HAP-1 (cell line): ENCODE measurements around the gene ALX3.

Experiments
- DNase-seq, 2 experiments: peaks; one replicate each; pipeline ENCODE4 v3.0.0-alpha.2; 2016 to 2020; ENCODE audit warnings: low spot score in 2 of 2
- H3K27me3 ChIP-seq: fragments of 250-450 bp; sonication (Bioruptor Pico); 2 replicates; pipeline ENCODE4 v1.5.1; 2020; ENCODE audit warnings: low read depth, mild to moderate bottlenecking, moderate library complexity
- H3K36me3 ChIP-seq: fragments of 250-450 bp; sonication (Bioruptor Pico); replicated peaks from 2 replicates; pipeline ENCODE4 v1.5.1; 2020; ENCODE audit warnings: mild to moderate bottlenecking
- H3K4me1 ChIP-seq: fragments of 250-450 bp; sonication (Bioruptor Pico); 2 replicates; pipeline ENCODE4 v1.5.1; 2020; ENCODE audit warnings: mild to moderate bottlenecking
- H3K4me3 ChIP-seq: fragments of 250-450 bp; sonication (Bioruptor Pico); 2 replicates; pipeline ENCODE4 v1.5.1; 2020; ENCODE audit warnings: mild to moderate bottlenecking, moderate library complexity
- H3K9me3 ChIP-seq: fragments of 250-450 bp; sonication (Bioruptor Pico); 2 replicates; pipeline ENCODE4 v1.5.1; 2020; ENCODE audit warnings: mild to moderate bottlenecking, moderate library complexity
- in situ Hi-C: fragments of 300-500 bp; cut with MboI; formaldehyde crosslinking; loops from 3 replicates; pipeline ENCODE4 v1.14.3; 2020; ENCODE audit warnings: low sequenced_read_pairs, inconsistent platforms, mixed read lengths

ALX3 gene

DNA sequence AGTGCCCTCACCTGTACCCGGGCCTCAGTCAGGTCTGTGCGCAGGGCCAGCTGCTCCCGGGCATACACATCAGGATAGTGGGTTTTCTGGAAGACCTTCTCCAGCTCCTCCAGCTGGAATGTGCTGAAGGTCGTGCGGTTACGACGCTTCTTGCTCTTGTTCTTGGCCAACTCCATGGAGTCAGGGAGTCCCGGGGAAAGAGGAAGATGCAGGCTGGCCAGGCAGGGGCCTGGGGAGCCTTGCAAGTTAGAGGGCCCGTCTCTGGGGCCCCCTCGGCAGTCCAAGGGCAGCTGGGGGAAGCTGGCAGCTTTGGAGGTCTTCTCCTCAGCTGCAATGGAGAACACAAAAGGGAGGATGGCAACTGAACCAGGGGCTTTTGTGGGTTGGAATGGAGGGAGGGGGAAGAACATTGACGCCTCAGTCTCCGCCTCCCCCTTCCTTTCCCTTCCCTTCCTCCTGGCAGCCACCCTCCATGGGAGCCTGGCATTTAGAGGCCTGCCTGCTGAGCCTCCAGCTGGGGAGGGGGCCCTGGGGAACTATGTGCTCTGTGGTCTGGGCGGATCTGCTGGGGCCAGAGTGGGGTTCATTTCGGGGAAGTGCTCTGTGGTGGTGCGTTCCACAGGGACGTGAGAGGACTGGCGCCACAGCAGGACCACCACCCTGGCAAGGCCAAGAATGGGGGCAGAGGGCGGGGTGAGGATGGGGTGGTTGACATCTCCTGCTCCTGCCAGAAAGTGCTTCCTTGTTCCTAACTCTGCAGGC is 5.7 kb downstream of the ALX3 start:
- H3K9me3 ChIP-seq = no peaks in the 10 kb centered on the region
- no peak for DNase-seq
- in situ Hi-C loops = no loop called here
- H3K36me3 ChIP-seq = peaks cover 7% of the 10 kb centered on the region; the same call in 1 of the 2 replicates
- no peak overlapping the region for H3K4me3 ChIP-seq
- H3K27me3 ChIP-seq = peaks cover 31% of the 10 kb centered on the region
- no peaks in the 10 kb centered on the region for H3K4me1 ChIP-seq

DNA sequence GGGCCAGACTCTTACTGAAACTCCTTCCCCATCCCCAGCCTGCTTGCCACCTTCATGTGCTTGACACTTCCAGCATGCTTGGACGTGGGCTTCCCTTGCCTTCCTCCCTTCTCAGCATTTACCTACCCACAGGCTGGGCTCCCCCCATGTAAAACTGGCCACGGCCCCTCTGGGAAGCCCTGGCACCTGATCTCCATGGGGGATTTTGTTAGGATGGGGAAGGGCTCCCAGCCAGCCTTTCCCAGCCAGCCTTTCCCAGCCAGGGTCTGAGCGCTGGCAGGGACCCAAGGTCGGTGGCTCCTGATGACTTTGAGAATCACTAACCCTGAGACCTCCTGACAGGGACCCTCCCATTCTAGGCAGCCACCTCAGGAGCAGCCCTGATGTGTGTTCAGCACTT is 6.7 kb downstream of the ALX3 start:
- peaks cover 21% of the 10 kb centered on the region for H3K27me3 ChIP-seq
- in situ Hi-C loops = no loop called here
- H3K4me1 ChIP-seq = no peaks in the 10 kb centered on the region
- H3K4me3 ChIP-seq = no peak overlapping the region
- peaks cover 7% of the 10 kb centered on the region for H3K36me3 ChIP-seq
- no peaks in the 10 kb centered on the region for H3K9me3 ChIP-seq
- DNase-seq = no peak

DNA sequence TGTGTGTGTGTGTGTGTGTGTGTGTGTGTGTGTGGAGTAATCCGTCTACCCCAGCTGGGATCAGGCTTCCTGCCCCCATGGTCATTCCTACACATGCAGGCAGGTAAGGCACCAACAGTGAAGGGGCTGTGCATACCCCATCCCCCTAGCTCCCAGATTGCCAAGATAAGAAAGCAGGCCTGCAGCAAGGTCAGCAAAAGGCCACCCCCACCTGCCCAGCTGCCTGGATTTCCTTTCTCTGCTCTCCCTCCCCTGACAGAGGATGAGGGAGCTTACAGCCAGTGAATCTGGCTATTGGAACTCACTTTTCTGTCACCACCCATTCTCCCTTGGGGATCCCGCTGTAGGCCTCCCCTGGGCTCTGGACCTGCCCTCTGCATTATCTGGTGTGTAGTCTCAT is 7.9 kb downstream of the ALX3 start:
- Histone ChIP-seq H3K4me3 (no peak overlapping the region), H3K9me3 (no peaks in the 10 kb centered on the region), H3K36me3 (peaks cover 12% of the 10 kb centered on the region), H3K27me3 (peaks cover 10% of the 10 kb centered on the region), H3K4me1 (no peaks in the 10 kb centered on the region)
- in situ Hi-C loops = no loop called here
- no peak for DNase-seq

DNA sequence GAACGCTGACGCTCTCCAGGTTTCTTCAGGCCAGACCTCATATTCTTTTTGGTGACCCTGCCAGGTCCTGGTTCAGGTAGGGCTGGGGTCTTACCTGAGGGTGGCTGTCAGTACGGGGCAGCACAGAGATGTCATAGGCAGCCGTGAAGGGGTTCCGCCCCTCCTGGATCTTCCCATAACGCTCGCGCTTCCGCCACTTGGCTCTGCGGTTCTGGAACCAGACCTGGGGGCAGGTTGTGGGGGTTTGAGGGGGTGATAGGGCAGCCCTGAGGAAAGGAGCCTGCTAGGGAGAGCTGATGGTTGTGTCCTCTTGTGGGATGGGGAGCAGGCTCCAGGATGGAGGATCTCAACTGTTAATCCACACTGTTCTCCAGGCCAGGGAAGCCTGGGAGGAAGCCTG is 9.1 kb downstream of the ALX3 start:
- Histone ChIP-seq H3K4me3 (no peak overlapping the region), H3K36me3 (peaks cover 25% of the 10 kb centered on the region), H3K4me1 (no peaks in the 10 kb centered on the region), H3K9me3 (no peaks in the 10 kb centered on the region), H3K27me3 (no peaks in the 10 kb centered on the region)
- DNase-seq = no peak
- in situ Hi-C loops = no loop called here

DNA sequence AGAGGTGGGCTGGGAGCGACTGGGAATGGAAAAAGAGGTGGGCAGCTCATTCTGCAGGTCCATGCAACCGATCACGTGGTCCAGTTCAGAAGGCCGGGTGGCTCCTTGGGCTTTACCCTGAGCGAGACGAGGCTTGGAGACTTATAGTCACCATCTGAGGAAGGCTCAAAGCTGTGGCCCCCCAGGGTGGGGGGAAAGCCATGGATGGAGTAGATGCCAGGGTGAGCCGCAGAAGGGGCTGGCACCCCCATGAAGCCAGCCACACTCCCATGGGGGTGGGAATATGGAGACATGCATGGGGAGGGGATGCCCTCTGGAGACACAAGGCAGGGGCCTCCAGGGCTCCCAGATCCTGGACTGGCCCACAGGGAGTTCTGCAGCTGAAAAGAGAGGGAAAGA is 9.8 kb downstream of the ALX3 start:
- H3K27me3 ChIP-seq = no peaks in the 10 kb centered on the region
- no peaks in the 10 kb centered on the region for H3K4me1 ChIP-seq
- peaks cover 32% of the 10 kb centered on the region for H3K36me3 ChIP-seq
- no peak overlapping the region for H3K4me3 ChIP-seq
- no peaks in the 10 kb centered on the region for H3K9me3 ChIP-seq
- no peak for DNase-seq
- in situ Hi-C loops = no loop called here

DNA sequence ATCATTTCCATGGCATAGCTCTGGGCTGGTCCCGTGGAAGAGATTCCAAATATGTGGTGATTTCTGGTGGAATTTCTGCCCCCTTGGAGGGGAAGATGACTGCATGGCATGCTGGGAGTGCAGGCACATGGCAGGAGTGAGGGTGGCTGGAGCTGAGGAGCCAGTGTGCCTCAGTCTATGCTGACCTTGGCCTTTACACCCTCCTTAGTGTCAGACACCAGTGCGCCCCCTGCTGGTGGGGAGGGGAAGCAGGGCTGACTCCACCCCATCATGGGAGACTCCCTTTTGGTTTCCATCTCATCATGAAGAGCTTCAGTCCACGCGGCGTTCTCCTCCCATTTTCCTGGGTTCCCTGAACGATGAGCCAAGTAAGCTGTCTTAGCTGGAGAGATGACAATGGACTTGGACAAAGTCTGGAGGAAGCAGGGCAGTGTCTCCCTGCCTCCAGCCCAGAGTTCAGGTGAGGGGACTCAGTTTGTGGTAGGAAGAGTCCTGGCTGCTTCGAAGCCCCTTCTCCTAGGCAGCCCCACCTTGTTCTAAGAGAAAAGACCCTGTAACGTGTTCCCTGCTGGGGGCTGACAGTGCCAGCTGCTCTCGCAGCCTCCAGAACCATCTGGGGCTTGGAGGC is 10.3 kb downstream of the ALX3 start:
- no peak overlapping the region for H3K4me3 ChIP-seq
- no peaks in the 10 kb centered on the region for H3K9me3 ChIP-seq
- H3K36me3 ChIP-seq = peaks cover 37% of the 10 kb centered on the region
- peak in 1 of 2 experiments; percentile 78 for DNase-seq
- H3K4me1 ChIP-seq = no peaks in the 10 kb centered on the region
- H3K27me3 ChIP-seq = no peaks in the 10 kb centered on the region
- in situ Hi-C loops = no loop called here

DNA sequence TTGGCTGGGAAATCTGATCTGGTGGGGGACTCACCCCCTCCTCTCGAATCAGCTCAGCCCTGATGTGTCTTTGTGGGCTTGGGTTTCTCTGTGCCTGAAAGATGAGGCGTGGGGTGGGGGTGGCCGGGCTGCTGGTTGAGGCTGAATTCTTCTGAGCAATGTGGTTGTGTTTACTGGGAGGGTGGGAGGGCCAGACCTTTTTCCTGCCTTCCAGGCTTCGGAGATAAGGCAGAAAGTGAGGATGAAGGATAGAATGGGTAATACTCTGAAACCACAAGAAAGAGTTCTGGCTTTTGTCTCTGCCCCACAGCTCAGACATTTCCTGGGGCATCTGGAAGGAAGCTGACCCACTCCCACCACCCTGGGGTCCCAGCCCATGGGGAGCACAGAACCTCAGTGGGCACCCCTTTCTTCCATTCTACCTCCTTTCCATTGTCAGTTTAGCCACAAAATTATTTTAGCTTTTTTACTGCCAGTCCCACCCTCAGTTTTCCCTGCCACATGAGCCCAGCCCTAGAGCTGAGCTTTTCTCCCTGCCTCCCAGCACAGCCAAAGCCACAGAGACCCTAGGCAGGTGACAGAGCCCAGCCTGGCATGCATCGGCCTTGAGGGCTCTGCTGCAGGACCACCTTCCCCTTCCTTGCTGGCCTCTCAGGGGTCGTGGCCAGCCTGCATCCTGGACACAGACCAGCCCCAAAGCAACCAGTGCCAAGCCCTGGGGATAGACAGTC is 11.2 kb downstream of the ALX3 start:
- H3K27me3 ChIP-seq = no peaks in the 10 kb centered on the region
- H3K36me3 ChIP-seq = peaks cover 46% of the 10 kb centered on the region
- DNase-seq = no peak
- in situ Hi-C loops = no loop called here
- no peaks in the 10 kb centered on the region for H3K9me3 ChIP-seq
- no peaks in the 10 kb centered on the region for H3K4me1 ChIP-seq
- no peak overlapping the region for H3K4me3 ChIP-seq

DNA sequence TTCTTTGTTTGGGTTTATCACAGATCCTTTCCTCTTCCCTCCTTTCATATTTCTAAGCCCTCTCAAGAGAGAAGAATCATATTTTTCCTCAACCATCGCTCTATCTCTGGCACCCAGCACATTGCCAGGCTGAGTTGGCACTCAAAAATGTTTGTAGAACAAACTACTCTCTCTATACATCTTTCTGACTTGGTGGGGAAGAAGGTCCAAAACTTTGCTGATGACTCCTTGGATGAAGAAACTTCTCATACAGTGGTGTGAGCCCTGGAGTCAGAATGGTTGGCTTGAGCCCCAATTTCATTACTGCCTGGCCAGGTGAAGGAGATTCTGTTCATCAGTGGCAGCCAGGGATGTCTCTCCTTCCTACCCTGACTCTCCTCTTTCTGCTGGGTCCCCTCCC is 11.9 kb downstream of the ALX3 start:
- Histone ChIP-seq H3K36me3 (peaks cover 53% of the 10 kb centered on the region), H3K27me3 (no peaks in the 10 kb centered on the region), H3K4me1 (no peaks in the 10 kb centered on the region), H3K4me3 (no peak overlapping the region), H3K9me3 (no peaks in the 10 kb centered on the region)
- DNase-seq = no peak
- in situ Hi-C loops = no loop called here

DNA sequence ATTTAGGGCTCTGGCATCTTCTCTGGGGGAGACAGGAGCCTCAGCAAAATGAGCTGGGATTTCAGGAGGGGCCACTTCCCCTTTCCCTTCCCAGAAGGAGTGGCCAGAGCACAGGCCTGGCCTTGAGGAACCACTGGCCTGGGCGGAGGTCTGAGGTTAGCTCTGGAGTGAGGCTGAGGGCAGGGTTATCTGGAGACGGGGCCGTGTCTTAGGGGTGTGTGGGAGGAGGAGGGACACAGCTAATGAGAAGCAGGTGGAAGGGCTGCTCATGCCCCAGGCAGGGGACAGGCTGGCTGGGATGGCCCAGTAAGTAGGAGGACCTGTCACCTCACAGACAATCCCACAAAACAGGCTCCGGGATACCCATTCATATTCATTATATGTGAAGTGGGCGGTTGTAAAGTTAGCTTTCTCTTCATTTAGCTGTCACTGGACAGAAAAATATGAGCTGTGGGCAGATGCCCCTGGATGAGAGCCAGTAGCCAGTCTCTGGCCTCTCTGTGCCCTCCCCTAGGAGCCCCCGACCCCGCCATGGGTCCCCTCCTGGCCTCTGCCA is 12.4 kb downstream of the ALX3 start:
- H3K4me3 ChIP-seq = no peak overlapping the region
- H3K9me3 ChIP-seq = no peaks in the 10 kb centered on the region
- no peaks in the 10 kb centered on the region for H3K27me3 ChIP-seq
- peaks cover 58% of the 10 kb centered on the region for H3K36me3 ChIP-seq
- peak in 1 of 2 experiments; percentile 33 for DNase-seq
- in situ Hi-C loops = no loop called here
- no peaks in the 10 kb centered on the region for H3K4me1 ChIP-seq

DNA sequence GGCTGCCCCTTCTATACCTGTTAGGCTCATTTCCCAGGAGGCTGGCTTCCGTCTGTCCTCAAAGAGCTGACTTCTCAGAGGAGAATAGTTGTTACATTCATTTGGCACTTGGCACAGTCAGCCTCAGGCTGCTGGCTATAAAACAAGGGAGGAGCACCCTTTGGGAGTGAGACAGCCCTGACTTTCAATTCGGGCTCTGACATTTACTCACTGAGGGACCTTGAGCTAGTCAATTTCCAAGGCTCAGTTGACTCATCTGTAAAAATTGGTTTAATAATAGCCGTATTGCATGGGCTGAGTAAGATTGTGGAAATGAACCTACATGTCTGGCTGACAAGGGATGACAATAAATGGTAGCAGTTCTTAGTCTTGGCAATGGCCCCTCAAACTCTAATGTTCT is 13.7 kb downstream of the ALX3 start:
- H3K36me3 ChIP-seq = peaks cover 67% of the 10 kb centered on the region
- H3K4me3 ChIP-seq = no peak overlapping the region
- DNase-seq = no peak
- H3K9me3 ChIP-seq = no peaks in the 10 kb centered on the region
- no peaks in the 10 kb centered on the region for H3K27me3 ChIP-seq
- in situ Hi-C loops = no loop called here
- no peaks in the 10 kb centered on the region for H3K4me1 ChIP-seq

DNA sequence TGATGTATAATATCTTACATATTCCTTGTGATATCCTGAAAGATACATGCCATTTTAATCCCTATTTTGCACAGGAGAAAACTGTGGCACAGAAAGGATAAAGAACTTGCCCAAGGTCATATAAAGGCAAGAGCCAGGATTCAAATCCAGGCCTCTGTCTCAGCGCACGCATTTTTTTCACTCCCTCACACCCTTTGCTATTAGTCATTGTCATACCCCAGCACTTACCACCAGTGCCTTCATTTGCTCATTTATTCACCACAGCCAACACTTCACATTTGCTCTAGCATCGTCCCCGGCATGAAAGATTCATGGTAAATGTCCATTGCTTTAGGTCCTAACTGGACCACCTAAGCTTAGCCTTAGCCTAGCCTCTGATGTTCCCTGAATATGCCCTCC is 14.2 kb downstream of the ALX3 start:
- H3K27me3 ChIP-seq = no peaks in the 10 kb centered on the region
- in situ Hi-C loops = no loop called here
- H3K9me3 ChIP-seq = no peaks in the 10 kb centered on the region
- H3K36me3 ChIP-seq = peaks cover 69% of the 10 kb centered on the region
- DNase-seq = no peak
- H3K4me3 ChIP-seq = no peak overlapping the region
- no peaks in the 10 kb centered on the region for H3K4me1 ChIP-seq

DNA sequence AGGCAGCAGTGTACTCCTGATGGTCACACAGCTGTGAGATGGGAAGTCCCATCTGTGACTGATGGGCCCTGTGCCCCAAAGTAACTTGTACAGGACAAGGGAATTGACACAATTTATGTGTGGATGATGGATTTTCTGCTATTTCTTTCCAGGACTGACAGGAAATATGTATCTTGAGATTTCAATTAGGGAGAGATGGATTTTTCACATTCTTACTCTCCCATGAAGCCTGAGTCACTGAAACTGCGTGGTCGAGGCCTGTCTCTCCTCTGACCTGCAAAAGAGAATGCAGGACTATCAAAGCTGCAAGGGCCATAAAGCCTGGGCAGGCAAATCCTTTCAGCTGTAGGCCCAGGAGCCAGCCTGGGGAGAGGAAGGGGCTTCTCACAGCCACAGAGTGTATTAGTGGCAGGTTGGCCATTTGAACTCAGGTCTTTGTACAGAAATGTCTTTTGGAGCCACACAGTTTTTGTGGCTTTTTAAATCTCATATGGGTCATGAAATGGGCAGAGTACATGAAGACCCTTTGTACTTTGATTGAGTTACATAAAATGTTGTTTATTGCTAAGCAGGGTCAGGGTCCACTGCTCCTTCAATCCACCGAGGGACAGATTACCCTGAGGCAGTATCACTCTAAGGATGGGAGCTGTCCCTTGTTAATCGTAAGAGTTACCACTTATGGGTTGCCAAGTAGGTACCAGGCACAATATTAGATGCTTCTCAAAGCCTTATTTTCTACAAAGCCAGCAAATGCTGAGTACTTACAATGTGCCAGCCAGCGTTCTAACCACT is 14.8 kb downstream of the ALX3 start:
- in situ Hi-C loops = no loop called here
- no peaks in the 10 kb centered on the region for H3K4me1 ChIP-seq

DNA sequence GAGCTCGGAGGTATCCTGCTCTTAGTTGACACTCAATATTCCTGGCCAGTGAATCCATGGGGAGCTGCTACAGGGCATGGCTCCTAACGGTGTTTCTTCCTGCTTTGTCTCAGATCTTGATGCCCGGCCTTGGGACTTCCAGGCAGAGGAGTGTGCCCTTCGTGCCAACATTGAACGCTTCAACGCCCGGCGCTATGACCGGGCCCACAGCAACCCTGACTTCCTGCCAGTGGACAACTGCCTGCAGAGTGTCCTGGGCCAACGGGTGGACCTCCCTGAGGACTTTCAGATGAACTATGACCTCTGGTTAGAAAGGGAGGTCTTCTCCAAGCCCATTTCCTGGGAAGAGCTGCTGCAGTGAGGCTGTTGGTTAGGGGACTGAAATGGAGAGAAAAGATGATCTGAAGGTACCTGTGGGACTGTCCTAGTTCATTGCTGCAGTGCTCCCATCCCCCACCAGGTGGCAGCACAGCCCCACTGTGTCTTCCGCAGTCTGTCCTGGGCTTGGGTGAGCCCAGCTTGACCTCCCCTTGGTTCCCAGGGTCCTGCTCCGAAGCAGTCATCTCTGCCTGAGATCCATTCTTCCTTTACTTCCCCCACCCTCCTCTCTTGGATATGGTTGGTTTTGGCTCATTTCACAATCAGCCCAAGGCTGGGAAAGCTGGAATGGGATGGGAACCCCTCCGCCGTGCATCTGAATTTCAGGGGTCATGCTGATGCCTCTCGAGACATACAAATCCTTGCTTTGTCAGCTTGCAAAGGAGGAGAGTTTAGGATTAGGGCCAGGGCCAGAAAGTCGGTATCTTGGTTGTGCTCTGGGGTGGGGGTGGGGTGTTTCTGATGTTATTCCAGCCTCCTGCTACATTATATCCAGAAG is 16.7 kb downstream of the ALX3 start:
- H3K4me1 ChIP-seq = no peaks in the 10 kb centered on the region
- no peak overlapping the region for H3K4me3 ChIP-seq
- peaks cover 91% of the 10 kb centered on the region for H3K36me3 ChIP-seq
- H3K27me3 ChIP-seq = no peaks in the 10 kb centered on the region
- peak; percentile 21 to 81 for DNase-seq
- H3K9me3 ChIP-seq = no peaks in the 10 kb centered on the region
- in situ Hi-C loops = no loop called here

More for the DNA sequence above, 14.8 kb downstream of the ALX3 start:
- no peak for DNase-seq
- Histone ChIP-seq H3K36me3 (peaks cover 75% of the 10 kb centered on the region), H3K4me3 (no peak overlapping the region), H3K27me3 (no peaks in the 10 kb centered on the region), H3K9me3 (no peaks in the 10 kb centered on the region)
